ENCODE measurements around the gene KANK2. TPM values are rescaled to one million over a fixed set of nuclear protein-coding genes. Genes with fewer than 3 reads are reported as not detected.
A peak's percentile ranks its signal among the peaks of the same experiment; 100 is the strongest.

The KANK2 gene
- total and polyA plus RNA-seq, 2 of the 13 experiments (the other 11 are each of a cell fraction or from before 2014, with no cell fraction given), result 5.7 to 12.9 TPM

GRCh38 chr19:11239377-11240000 lies 42.1 kb upstream of the KANK2 start, which contains the start of gene ANGPTL8 (continued):
- TF ChIP-seq ZNF609 (CRISPR knock-in tag; IDR thresholded peaks at IDR 0.05; ENCODE audit: borderline replicate concordance) (peak; percentile 96), FOXK1 (CRISPR knock-in tag; IDR thresholded peaks at IDR 0.05; ENCODE audit: borderline replicate concordance, low read depth) (peak; percentile 78; the same call in 1 of the 2 replicates), HDAC1 (CRISPR knock-in tag; IDR thresholded peaks at IDR 0.05) (peak; percentile 97), DZIP1 (CRISPR knock-in tag; IDR thresholded peaks at IDR 0.05) (no peak), PITX1 (CRISPR knock-in tag; IDR thresholded peaks at IDR 0.05) (peak; percentile 98), ZNF441 (CRISPR knock-in tag; IDR thresholded peaks at IDR 0.05; ENCODE audit: borderline replicate concordance) (peak; percentile 65; the same call in 1 of the 2 replicates), MLXIP (CRISPR knock-in tag; IDR thresholded peaks at IDR 0.05; ENCODE audit: borderline replicate concordance) (peak; percentile 100), ZNF567 (CRISPR knock-in tag; IDR thresholded peaks at IDR 0.05; ENCODE audit: borderline replicate concordance) (peak; percentile 57; the same call in 1 of the 2 replicates), EED (CRISPR knock-in tag; IDR thresholded peaks at IDR 0.05) (no peak; the same call in 1 of the 2 replicates), ZMYM2 (CRISPR knock-in tag; IDR thresholded peaks at IDR 0.05) (no peak), EP300 (IDR thresholded peaks at IDR 0.05; ENCODE audit: low read depth in 2 of 2, low read length in 2 of 2) (peak; percentile 90 to 95), EP300 (CRISPR knock-in tag; IDR thresholded peaks at IDR 0.05; ENCODE audit: borderline replicate concordance) (peak; percentile 97), HDAC2 (CRISPR knock-in tag; IDR thresholded peaks at IDR 0.05) (peak; percentile 98), ZNF781 (CRISPR knock-in tag; IDR thresholded peaks at IDR 0.05; ENCODE audit: borderline replicate concordance, not compliant biosample characterization) (peak; percentile 75), ZNF605 (CRISPR knock-in tag; IDR thresholded peaks at IDR 0.05) (no peak), ZGPAT (CRISPR knock-in tag; IDR thresholded peaks at IDR 0.05) (peak; percentile 98)

Measured in HepG2 (cell line).